Liver (tissue), 3 donors: ENCODE measurements around the gene CMC1.

Experiments used
- SP1 ChIP-seq: IDR thresholded peaks from 2 replicates; pipeline ENCODE4 v1.6.1; 2018; ENCODE audit warnings: antibody characterized with exemption, mild to moderate bottlenecking
- TF ChIP-seq, protein P1 (sequence below): fragments of 150-350 bp; IDR thresholded peaks from 2 replicates; pipeline ENCODE4 v1.5.1; 2017; ENCODE audit warnings: improper control_type of control experiment, low read depth, low read length; ENCODE audit not compliant: missing input control
- donor health status: healthy.
- donor health status: healthy.

DNA sequence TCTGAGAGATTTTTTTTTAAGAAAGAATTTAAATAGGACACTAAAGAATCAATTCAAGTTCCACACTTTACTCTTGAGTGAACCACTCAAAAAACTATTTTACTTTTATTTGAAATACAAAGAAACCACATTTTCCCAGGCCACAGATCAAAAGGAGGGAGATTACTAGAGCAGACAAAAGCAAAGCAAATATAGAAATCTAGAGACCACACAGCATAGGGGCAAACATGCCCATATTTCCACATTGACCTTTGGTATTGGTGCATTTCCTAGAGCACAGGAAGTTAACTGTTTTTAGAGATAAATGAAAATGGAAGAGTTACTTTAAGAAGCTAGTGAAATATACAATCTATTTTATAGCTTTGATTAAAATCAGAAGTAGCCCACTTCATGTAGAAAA, 79.6 kb downstream of the CMC1 start:
- TF ChIP-seq, protein P1, sequence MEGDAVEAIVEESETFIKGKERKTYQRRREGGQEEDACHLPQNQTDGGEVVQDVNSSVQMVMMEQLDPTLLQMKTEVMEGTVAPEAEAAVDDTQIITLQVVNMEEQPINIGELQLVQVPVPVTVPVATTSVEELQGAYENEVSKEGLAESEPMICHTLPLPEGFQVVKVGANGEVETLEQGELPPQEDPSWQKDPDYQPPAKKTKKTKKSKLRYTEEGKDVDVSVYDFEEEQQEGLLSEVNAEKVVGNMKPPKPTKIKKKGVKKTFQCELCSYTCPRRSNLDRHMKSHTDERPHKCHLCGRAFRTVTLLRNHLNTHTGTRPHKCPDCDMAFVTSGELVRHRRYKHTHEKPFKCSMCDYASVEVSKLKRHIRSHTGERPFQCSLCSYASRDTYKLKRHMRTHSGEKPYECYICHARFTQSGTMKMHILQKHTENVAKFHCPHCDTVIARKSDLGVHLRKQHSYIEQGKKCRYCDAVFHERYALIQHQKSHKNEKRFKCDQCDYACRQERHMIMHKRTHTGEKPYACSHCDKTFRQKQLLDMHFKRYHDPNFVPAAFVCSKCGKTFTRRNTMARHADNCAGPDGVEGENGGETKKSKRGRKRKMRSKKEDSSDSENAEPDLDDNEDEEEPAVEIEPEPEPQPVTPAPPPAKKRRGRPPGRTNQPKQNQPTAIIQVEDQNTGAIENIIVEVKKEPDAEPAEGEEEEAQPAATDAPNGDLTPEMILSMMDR = no peak
- no peak for TF ChIP-seq SP1
